GM12878 (cell line): ENCODE results near the gene ANTKMT.

Experiments used
- ASH2L ChIP-seq: fragments of 300-600, 200-600 bp; sonication (generic); IDR thresholded peaks from 2 replicates; pipeline ENCODE4 v1.6.1; 2017; ENCODE audit warnings: low read depth, mild to moderate bottlenecking, borderline replicate concordance
- CBX5 ChIP-seq: sonication (generic); IDR thresholded peaks from 2 replicates; pipeline ENCODE4 v1.6.1; 2016; ENCODE audit warnings: low read depth, moderate library complexity, mild to moderate bottlenecking, inconsistent platforms
- CTCF ChIP-seq, 3 experiments: IDR thresholded peaks in 2 of 3; conservative IDR thresholded peaks in 1 of 3; 2 replicates each; pipeline ENCODE4 v1.5.1; 2011; ENCODE audit warnings: low read depth in 3 of 3, low read length in 3 of 3, mild to moderate bottlenecking in 3 of 3, control low read depth in 2 of 3, moderate library complexity in 2 of 3, inconsistent platforms in 1 of 3, mixed read lengths in 1 of 3; ENCODE audit not compliant: control insufficient read depth in 2 of 3, insufficient read depth in 1 of 3; ENCODE audit errors: extremely low read depth in 1 of 3
- EGR1 ChIP-seq, 2 experiments: IDR thresholded peaks; 1 replicate in 1 of 2; 2 replicates in 1 of 2; pipeline ENCODE4 v1.6.1; 2011 to 2012; ENCODE audit warnings: low read depth in 2 of 2, low read length in 2 of 2, borderline replicate concordance in 1 of 2, mild to moderate bottlenecking in 1 of 2, moderate library complexity in 1 of 2
- EZH2 ChIP-seq: IDR thresholded peaks from 2 replicates; pipeline ENCODE4 v1.6.1; 2012; ENCODE audit warnings: low read depth, mild to moderate bottlenecking, control low read depth, inconsistent platforms, low read length, borderline replicate concordance; ENCODE audit not compliant: control insufficient read depth
- NFYB ChIP-seq: IDR thresholded peaks from 2 replicates; pipeline ENCODE4 v1.6.1; 2011; ENCODE audit warnings: low read depth, mild to moderate bottlenecking, low read length, improper control_type of control experiment, moderate library complexity; ENCODE audit not compliant: insufficient read depth
- POLR2A ChIP-seq: IDR thresholded peaks from 2 replicates; pipeline ENCODE4 v1.6.1; 2011; ENCODE audit warnings: low read depth, mild to moderate bottlenecking, low read length
- RFX5 ChIP-seq: IDR thresholded peaks from 2 replicates; pipeline ENCODE4 v1.6.1; 2011; ENCODE audit warnings: low read depth, low read length, improper control_type of control experiment
- ZNF207 ChIP-seq: fragments of 450-650 bp; IDR thresholded peaks from 2 replicates; pipeline ENCODE4 v1.6.1; 2014; ENCODE audit warnings: antibody characterized with exemption, mild to moderate bottlenecking, borderline replicate concordance
- TF ChIP-seq, protein P1 (sequence below): fragments of 450-650 bp; IDR thresholded peaks from 2 replicates; pipeline ENCODE4 v1.6.1; 2016; ENCODE audit warnings: mild to moderate bottlenecking
- TF ChIP-seq, protein P2 (sequence below): IDR thresholded peaks from 2 replicates; pipeline ENCODE4 v1.6.1; 2012; ENCODE audit warnings: low read depth, low read length, improper control_type of control experiment

DNA sequence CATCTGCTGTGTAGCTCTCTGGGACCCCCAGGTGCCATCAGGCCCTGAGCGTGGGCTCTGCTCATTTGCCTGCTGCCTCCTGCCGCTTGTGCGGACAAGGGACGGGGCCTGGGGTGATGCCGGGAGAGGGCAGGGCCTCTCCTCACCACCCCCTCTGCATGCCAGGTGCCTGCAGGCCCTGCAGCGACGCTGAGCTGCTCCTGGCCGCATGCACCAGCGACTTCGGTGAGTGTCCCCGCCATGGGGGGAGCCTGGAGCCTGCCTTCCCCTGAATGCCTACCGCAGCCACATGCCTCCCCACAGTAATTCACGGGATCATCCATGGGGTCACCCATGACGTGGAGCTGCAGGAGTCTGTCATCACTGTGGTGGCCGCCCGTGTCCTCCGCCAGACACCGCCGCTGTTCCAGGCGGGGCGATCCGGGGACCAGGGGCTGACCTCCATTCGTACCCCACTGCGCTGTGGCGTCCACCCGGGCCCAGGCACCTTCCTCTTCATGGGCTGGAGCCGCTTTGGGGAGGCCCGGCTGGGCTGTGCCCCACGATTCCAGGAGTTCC, 4.1 kb upstream of the ANTKMT start:
- TF ChIP-seq NFYB (no peak), EGR1 (IDR thresholded peaks at IDR 0.05; ENCODE audit: borderline replicate concordance in 1 of 2, low read depth in 2 of 2, low read length in 2 of 2) (no peak), CTCF (IDR thresholded peaks at IDR 0.05 in 2 of 3, conservative IDR thresholded peaks at IDR 0.05 in 1 of 3; ENCODE audit: control insufficient read depth in 2 of 3, extremely low read depth in 1 of 3, insufficient read depth in 1 of 3, low read depth in 3 of 3, low read length in 3 of 3) (no peak), POLR2A (no peak), CBX5 (no peak), ASH2L (no peak), EZH2 (no peak), ZNF207 (no peak), RFX5 (no peak)
- TF ChIP-seq, protein P1, sequence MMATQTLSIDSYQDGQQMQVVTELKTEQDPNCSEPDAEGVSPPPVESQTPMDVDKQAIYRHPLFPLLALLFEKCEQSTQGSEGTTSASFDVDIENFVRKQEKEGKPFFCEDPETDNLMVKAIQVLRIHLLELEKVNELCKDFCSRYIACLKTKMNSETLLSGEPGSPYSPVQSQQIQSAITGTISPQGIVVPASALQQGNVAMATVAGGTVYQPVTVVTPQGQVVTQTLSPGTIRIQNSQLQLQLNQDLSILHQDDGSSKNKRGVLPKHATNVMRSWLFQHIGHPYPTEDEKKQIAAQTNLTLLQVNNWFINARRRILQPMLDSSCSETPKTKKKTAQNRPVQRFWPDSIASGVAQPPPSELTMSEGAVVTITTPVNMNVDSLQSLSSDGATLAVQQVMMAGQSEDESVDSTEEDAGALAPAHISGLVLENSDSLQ, result no peak
- TF ChIP-seq, protein P2, sequence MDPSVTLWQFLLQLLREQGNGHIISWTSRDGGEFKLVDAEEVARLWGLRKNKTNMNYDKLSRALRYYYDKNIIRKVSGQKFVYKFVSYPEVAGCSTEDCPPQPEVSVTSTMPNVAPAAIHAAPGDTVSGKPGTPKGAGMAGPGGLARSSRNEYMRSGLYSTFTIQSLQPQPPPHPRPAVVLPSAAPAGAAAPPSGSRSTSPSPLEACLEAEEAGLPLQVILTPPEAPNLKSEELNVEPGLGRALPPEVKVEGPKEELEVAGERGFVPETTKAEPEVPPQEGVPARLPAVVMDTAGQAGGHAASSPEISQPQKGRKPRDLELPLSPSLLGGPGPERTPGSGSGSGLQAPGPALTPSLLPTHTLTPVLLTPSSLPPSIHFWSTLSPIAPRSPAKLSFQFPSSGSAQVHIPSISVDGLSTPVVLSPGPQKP, result no peak
